ENCODE data around the gene TMEM208.

- no peak for TF ChIP-seq CTCF (IDR thresholded peaks at IDR 0.05)
- no peak for TF ChIP-seq EP300 (IDR thresholded peaks at IDR 0.05)
These were observed 51.3 kb downstream of the TMEM208 start for GRCh38 chr16:67277999-67278772.
